Measurements from ENCODE around the gene TP53TG3B.
"Not testable (repeated sequence)": the region's sequence is repeated elsewhere in the genome, so short reads cannot be mapped to it uniquely, and the experiment has no call there.

Gene TP53TG3B, protein sequence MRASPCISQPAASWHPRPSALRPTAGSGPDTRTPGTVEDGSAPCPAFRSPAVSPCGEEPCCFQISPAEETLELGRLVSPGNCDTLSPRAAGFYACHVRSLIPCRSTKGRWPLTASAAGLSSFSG

DNA sequence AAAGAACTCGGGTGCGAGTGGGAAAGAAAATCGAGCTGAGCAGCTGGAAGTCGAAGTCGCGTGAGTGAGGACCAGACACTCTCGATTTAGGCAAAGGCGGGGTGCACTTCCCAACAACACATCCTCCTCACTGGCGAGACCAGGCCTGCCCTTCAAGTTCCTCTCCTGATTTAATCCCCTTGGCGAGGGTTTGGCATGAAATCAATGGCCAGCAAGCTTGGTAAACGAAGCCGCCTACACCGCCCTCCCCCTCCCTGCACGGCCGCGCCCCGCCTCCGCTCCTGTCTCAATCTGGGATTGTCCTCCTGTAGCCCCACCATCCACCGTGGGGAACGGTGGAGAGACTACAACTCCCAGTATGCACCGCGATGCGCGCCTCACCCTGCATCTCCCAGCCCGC, at the start of gene TP53TG3B:
Gene TP53TG3B, plus strand, starts transcription at position 301 of the 400 bp plus-strand sequence. Its CDS starts 68 bp downstream, at position 369.
- DNase-seq (ENCODE audit: low spot score), result not testable (repeated sequence)

DNA sequence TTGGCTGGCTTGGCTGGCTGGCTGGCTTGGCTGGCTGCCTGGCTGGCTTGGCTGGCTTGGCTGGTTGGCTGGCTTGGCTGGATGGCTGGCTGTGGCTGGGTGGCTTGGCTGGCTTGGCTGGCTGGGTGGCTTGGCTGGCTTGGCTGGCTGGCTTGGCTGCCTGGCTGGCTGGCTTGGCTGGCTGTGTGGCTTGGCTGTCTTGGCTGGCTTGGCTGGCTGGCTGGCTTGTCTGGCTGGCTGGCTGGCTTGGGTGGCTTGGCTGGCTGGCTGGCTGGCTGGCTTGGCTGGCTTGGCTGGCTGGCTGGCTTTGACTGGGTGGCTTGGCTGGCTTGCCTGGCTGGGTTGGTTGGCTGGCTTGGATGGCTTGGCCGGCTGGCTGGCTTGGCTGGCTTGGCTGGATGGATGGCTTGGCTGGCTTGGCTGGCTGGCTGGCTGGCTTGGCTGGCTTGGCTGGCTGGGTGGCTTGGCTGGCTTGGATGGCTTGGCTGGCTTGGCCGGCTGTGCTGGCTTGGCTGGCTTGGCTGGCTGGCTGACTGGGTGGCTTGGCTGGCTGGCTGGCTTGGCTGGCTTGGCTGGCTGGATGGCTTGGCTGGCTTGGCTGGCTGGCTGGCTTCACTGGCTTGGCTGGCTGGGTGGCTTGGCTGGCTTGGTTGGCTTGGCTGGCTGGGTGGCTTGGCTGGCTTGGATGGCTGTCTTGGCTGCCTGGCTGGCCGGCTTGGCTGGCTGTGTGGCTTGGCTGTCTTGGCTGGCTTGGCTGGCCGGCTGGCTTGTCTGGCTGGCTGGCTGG, 24.2 kb upstream of the TP53TG3B start:
- DNase-seq (ENCODE audit: low spot score), result not testable (repeated sequence)

DNA sequence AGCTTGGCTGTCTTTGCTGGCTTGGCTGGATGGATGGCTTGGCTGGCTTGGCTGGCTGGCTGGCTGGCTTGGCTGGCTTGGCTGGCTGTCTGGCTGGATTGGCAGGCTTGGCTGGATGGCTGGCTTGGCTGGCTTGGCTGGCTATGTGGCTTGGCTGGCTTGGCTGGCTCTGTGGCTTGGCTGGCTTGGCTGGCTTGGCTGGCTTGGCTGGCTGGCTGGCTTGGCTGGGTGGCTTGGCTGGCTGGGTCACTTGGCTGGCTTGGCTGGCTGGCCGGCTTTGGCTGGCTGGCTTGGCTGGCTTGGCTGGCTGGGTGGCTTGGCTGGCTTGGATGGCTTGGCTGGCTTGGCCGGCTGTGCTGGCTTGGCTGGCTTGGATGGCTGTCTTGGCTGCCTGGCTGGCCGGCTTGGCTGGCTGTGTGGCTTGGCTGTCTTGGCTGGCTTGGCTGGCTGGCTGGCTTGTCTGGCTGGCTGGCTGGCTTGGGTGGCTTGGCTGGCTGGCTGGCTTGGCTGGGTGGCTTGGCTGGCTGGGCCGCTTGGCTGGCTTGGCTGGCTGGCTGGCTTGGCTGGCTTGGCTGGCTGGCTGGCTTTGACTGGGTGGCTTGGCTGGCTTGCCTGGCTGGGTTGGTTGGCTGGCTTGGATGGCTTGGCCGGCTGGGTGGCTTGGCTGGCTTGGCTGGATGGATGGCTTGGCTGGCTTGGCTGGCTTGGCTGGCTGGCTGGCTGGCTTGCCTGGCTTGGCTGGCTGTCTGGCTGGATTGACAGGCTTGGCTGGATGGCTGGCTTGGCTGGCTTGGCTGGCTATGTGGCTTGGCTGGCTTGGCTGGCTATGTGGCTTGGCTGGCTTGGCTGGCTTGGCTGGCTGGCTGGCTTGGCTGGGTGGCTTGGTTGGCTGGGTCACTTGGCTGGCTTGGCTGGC, 22.8 kb upstream of the TP53TG3B start:
- DNase-seq (ENCODE audit: low spot score), result not testable (repeated sequence)

DNA sequence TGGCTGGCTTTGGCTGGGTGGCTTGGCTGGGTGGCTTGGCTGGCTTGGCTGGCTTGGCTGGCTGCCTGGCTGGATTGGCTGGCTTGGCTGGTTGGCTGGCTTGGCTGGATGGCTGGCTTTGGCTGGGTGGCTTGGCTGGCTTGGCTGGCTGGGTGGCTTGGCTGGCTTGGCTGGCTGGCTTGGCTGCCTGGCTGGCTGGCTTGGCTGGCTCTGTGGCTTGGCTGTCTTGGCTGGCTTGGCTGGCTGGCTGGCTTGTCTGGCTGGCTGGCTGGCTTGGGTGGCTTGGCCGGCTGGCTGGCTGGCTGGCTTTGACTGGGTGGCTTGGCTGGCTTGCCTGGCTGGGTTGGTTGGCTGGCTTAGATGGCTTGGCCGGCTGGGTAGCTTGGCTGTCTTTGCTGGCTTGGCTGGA, 22.1 kb upstream of the TP53TG3B start:
- DNase-seq (ENCODE audit: low spot score), result not testable (repeated sequence)

DNA sequence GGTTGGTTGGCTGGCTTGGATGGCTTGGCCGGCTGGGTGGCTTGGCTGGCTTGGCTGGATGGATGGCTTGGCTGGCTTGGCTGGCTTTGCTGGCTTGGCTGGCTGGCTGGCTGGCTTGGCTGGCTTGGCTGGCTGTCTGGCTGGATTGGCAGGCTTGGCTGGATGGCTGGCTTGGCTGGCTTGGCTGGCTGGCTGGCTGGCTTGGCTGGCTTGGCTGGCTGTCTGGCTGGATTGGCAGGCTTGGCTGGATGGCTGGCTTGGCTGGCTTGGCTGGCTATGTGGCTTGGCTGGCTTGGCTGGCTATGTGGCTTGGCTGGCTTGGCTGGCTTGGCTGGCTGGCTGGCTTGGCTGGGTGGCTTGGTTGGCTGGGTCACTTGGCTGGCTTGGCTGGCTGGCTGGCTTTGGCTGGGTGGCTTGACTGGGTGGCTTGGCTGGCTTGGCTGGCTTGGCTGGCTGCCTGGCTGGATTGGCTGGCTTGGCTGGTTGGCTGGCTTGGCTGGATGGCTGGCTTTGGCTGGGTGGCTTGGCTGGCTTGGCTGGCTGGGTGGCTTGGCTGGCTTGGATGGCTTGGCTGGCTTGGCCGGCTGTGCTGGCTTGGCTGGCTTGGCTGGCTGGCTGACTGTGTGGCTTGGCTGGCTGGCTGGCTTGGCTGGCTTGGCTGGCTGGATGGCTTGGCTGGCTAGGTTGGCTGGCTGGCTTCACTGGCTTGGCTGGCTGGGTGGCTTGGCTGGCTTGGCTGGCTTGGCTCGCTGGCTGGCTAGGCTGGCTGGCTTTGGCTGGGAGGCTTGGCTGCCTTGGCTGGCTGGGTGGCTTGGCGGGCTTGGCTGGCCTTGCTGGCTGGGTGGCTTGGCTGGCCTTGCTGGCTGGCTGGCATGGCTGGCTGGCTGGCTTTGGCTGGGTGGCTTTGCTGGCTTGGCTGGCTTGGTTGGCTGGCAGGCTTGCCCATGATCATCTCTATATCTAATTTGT, 21.3 kb upstream of the TP53TG3B start:
- DNase-seq (ENCODE audit: low spot score), result not testable (repeated sequence)

Measured in AG08395 (cell line).